ENCODE results near the gene TRIO.

GRCh38 chr5:14256756-14257393, 113.7 kb downstream of the TRIO start:
- TF ChIP-seq, protein P1, sequence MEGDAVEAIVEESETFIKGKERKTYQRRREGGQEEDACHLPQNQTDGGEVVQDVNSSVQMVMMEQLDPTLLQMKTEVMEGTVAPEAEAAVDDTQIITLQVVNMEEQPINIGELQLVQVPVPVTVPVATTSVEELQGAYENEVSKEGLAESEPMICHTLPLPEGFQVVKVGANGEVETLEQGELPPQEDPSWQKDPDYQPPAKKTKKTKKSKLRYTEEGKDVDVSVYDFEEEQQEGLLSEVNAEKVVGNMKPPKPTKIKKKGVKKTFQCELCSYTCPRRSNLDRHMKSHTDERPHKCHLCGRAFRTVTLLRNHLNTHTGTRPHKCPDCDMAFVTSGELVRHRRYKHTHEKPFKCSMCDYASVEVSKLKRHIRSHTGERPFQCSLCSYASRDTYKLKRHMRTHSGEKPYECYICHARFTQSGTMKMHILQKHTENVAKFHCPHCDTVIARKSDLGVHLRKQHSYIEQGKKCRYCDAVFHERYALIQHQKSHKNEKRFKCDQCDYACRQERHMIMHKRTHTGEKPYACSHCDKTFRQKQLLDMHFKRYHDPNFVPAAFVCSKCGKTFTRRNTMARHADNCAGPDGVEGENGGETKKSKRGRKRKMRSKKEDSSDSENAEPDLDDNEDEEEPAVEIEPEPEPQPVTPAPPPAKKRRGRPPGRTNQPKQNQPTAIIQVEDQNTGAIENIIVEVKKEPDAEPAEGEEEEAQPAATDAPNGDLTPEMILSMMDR (IDR thresholded peaks at IDR 0.05) = no peak
- no peak for TF ChIP-seq POLR2A (IDR thresholded peaks at IDR 0.05)
